Sigmoid colon (tissue), 7 donors: ENCODE measurements around the gene CLTA. TPM values are rescaled to one million over a fixed set of nuclear protein-coding genes. Genes with fewer than 3 reads are reported as not detected.
A peak's percentile ranks its signal among the peaks of the same experiment; 100 is the strongest.

Experiments used
- DNase-seq: peaks from one replicate; pipeline ENCODE4 v3.0.0-alpha.2; 2019
- H3K27ac ChIP-seq, 4 donors: fragments of 200-600 bp; sonication (generic); one replicate each; pipeline ENCODE4 v1.5.1; 2016 to 2019; ENCODE audit warnings: mild to moderate bottlenecking in 1 of 4
- H3K27me3 ChIP-seq, 3 donors: fragments of 200-600 bp; sonication (generic); one replicate each; pipeline ENCODE4 v1.5.1; 2019; ENCODE audit warnings: mild to moderate bottlenecking in 1 of 3
- H3K36me3 ChIP-seq, 4 donors: fragments of 200-600 bp; sonication (generic); one replicate each; pipeline ENCODE4 v1.5.1; 2016 to 2019
- H3K4me1 ChIP-seq, 4 donors: fragments of 200-600 bp; sonication (generic); one replicate each; pipeline ENCODE4 v1.5.1; 2017 to 2019
- H3K4me3 ChIP-seq, 4 donors: fragments of 200-600 bp; sonication (generic); one replicate each; pipeline ENCODE4 v1.5.1; 2017 to 2019; ENCODE audit warnings: mild to moderate bottlenecking in 2 of 4, moderate library complexity in 1 of 4
- H3K9me3 ChIP-seq, 4 donors: fragments of 200-600 bp in 3 of 4; sonication (generic) in 3 of 4; one replicate each; pipeline versions ENCODE4 v1.5.1 to v1.6.1; 2013 to 2019
- EP300 ChIP-seq, 4 donors: sonication (generic); formaldehyde crosslinking; IDR thresholded peaks; one replicate each; pipeline ENCODE4 v1.6.1; 2017; ENCODE audit warnings: antibody characterized with exemption in 4 of 4
- POLR2A ChIP-seq, 2 donors: fragments of 450-650 bp; IDR thresholded peaks; one replicate each; pipeline ENCODE4 v1.6.1; 2016; ENCODE audit warnings: antibody characterized with exemption in 2 of 2, mild to moderate bottlenecking in 2 of 2, moderate library complexity in 2 of 2
- POLR2AphosphoS5 ChIP-seq, 4 donors: sonication (generic); formaldehyde crosslinking; IDR thresholded peaks; one replicate each; pipeline ENCODE4 v1.6.1; 2017; ENCODE audit warnings: antibody characterized with exemption in 4 of 4
- WGBS, 2 donors: extraction: QIAGEN DNeasy Blood & Tissue Kit; methylation state at CpG; one replicate each; pipeline ENCODE4 v1.1.7; 2013; 5-methylcytosine and 5-hydroxymethylcytosine counted together
- intact Hi-C: fragments of 100-400 bp; cut with DNase I; formaldehyde crosslinking; loops from one replicate; pipeline ENCODE4 v1.15.1; 2023
- polyA plus RNA-seq, 3 donors: library from polyadenylated mRNA; stranded (reverse); fragments of 200-250 nt; gene quantifications; one replicate each; pipeline ENCODE4 v1.2.3, GENCODE V29; 2013
- total RNA-seq, 4 donors: library from RNA; depleted of rRNA; stranded (reverse); fragments of >200 nt; gene quantifications; one replicate each; pipeline ENCODE4 v1.1.0, GENCODE V29; 2016
- TF ChIP-seq, protein P1 (sequence below), 4 experiments: fragments of 450-650 bp in 3 of 4; fragments of 200-600 bp in 1 of 4; IDR thresholded peaks; one replicate each; pipeline ENCODE4 v1.5.1; 2016 to 2019; ENCODE audit warnings: antibody characterized with exemption in 4 of 4, mild to moderate bottlenecking in 3 of 4, moderate library complexity in 2 of 4
- donor health status: healthy with polysubstance abuse.
- donor health status: Bipolar disorder and iron deficiency.
- donor health status: healthy.

CLTA gene
- total and polyA plus RNA-seq, 7 donors, result 151 to 299 (median 176) TPM

GRCh38 chr9:36151316-36152210, 39.2 kb upstream of the CLTA start:
- peaks cover 0 to 2% (median 0%) of the 10 kb centered on the region in 4 donors for H3K9me3 ChIP-seq
- peaks cover 0 to 87% (median 76%) of the 10 kb centered on the region in 4 donors for H3K4me1 ChIP-seq
- no peak for TF ChIP-seq EP300 (IDR thresholded peaks at IDR 0.05)
- peak in 2 of 4 donors; percentile 25 to 45 for TF ChIP-seq POLR2AphosphoS5 (IDR thresholded peaks at IDR 0.05)
- no peak for TF ChIP-seq POLR2A (IDR thresholded peaks at IDR 0.05)
- TF ChIP-seq, protein P1, sequence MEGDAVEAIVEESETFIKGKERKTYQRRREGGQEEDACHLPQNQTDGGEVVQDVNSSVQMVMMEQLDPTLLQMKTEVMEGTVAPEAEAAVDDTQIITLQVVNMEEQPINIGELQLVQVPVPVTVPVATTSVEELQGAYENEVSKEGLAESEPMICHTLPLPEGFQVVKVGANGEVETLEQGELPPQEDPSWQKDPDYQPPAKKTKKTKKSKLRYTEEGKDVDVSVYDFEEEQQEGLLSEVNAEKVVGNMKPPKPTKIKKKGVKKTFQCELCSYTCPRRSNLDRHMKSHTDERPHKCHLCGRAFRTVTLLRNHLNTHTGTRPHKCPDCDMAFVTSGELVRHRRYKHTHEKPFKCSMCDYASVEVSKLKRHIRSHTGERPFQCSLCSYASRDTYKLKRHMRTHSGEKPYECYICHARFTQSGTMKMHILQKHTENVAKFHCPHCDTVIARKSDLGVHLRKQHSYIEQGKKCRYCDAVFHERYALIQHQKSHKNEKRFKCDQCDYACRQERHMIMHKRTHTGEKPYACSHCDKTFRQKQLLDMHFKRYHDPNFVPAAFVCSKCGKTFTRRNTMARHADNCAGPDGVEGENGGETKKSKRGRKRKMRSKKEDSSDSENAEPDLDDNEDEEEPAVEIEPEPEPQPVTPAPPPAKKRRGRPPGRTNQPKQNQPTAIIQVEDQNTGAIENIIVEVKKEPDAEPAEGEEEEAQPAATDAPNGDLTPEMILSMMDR (IDR thresholded peaks at IDR 0.05), result no peak
- H3K27ac ChIP-seq, result peak overlapping the region; percentile 86 to 99 (median 90)
- no peak overlapping the region for H3K4me3 ChIP-seq
- H3K36me3 ChIP-seq, result peaks cover 0 to 28% (median 10%) of the 10 kb centered on the region in 4 donors
- intact Hi-C loops, result no loop called here
- peak; percentile 79 for DNase-seq
- WGBS, 2 donors, result 51 to 82% methylated on average over 14 of the region's 14 CpGs
- H3K27me3 ChIP-seq, result no peaks in the 10 kb centered on the region

GRCh38 chr9:36152741-36153438, 37.8 kb upstream of the CLTA start:
- Histone ChIP-seq H3K4me3 (no peak overlapping the region), H3K4me1 (peaks cover 0 to 76% (median 66%) of the 10 kb centered on the region in 4 donors), H3K9me3 (peaks cover 0 to 2% (median 0%) of the 10 kb centered on the region in 4 donors), H3K27me3 (no peaks in the 10 kb centered on the region), H3K27ac (peak overlapping the region; percentile 78 to 99 (median 90)), H3K36me3 (peaks cover 0 to 37% (median 14%) of the 10 kb centered on the region in 4 donors)
- TF ChIP-seq EP300 (IDR thresholded peaks at IDR 0.05) (no peak), POLR2A (IDR thresholded peaks at IDR 0.05) (no peak), POLR2AphosphoS5 (IDR thresholded peaks at IDR 0.05) (no peak)
- TF ChIP-seq, protein P1 (IDR thresholded peaks at IDR 0.05), result no peak
- intact Hi-C loops, result no loop called here
- WGBS, 2 donors, result 90 to 94% methylated on average over 10 of the region's 10 CpGs
- no peak for DNase-seq

DNA sequence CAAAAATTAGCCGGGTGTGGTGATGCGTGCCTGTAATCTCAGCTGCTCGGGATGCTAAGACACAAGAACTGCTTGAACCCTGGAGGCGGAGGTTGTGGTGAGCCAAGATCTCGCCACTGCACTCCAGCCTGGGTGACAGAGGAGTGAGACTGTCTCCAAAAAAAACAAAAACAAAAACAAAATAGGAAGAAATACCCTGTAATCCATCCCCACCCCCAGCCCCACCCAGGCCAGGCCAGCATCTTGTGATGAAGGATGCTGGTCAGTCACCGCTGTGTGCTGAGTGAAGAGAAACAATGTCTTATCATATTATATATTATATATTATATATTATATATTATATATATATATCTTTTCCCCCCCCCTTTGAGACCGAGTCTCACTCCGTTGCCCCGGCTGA, 37.0 kb upstream of the CLTA start:
- DNase-seq, result no peak
- peaks cover 0 to 37% (median 14%) of the 10 kb centered on the region in 4 donors for H3K36me3 ChIP-seq
- H3K27ac ChIP-seq, result peak overlapping the region; percentile 78 to 99 (median 82)
- H3K9me3 ChIP-seq, result peaks cover 0 to 2% (median 0%) of the 10 kb centered on the region in 4 donors
- peaks cover 0 to 77% (median 67%) of the 10 kb centered on the region in 4 donors for H3K4me1 ChIP-seq
- intact Hi-C loops, result no loop called here
- TF ChIP-seq, protein P1 (IDR thresholded peaks at IDR 0.05), result no peak
- H3K4me3 ChIP-seq, result no peak overlapping the region
- H3K27me3 ChIP-seq, result no peaks in the 10 kb centered on the region
- 74 to 79% methylated on average over 9 of the region's 9 CpGs for WGBS, 2 donors

DNA sequence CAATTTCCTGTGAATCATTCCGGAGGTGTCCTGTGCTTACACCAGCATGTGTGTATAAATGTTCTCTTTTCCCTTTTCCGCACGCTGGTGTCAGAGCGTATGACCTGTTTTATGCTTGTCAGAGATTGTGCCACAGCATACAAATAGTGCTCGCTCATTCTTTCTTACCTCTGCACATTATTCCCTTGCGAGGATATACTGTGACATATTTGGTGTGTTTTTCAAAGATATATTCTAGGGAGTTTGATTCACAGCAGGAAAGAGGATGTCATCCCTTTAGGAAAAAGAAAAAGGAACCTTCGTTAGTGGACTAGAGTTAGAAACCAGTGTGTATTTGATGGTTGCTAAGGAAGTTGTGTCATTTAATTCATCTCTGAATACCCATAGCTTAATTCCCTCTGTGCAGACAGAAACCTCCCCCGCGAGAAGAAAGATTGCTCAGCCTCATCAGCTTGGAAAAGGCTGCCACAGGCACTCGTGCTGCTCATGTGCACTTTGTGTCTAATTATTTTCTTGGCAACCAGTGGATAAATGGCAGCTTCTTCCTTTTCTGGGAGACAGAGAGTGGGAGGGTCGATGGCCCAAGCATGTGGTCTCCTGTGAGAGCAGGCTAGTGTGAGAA, 36.3 kb upstream of the CLTA start:
- H3K4me1 ChIP-seq, result peaks cover 0 to 77% (median 67%) of the 10 kb centered on the region in 4 donors
- TF ChIP-seq POLR2A (IDR thresholded peaks at IDR 0.05), result no peak
- peak in 3 of 4 donors; percentile 7 to 67 (median 57) for TF ChIP-seq POLR2AphosphoS5 (IDR thresholded peaks at IDR 0.05)
- peak in 1 of 4 donors; percentile 59 for TF ChIP-seq EP300 (IDR thresholded peaks at IDR 0.05)
- TF ChIP-seq, protein P1 (IDR thresholded peaks at IDR 0.05), result no peak
- H3K36me3 ChIP-seq, result peaks cover 0 to 37% (median 14%) of the 10 kb centered on the region in 4 donors
- 44 to 69% methylated on average over 11 of the region's 11 CpGs for WGBS, 2 donors
- no peaks in the 10 kb centered on the region for H3K27me3 ChIP-seq
- H3K9me3 ChIP-seq, result peaks cover 0 to 2% (median 0%) of the 10 kb centered on the region in 4 donors
- no peak overlapping the region for H3K4me3 ChIP-seq
- intact Hi-C loops, result no loop called here
- peak overlapping the region; percentile 78 to 99 (median 82) for H3K27ac ChIP-seq
- peak; percentile 81 for DNase-seq
